ENCODE results near the gene CCDC191. TPM values are rescaled to one million over a fixed set of nuclear protein-coding genes. Genes with fewer than 3 reads are reported as not detected.
A peak's percentile ranks its signal among the peaks of the same experiment; 100 is the strongest.

Gene CCDC191
- polyA plus RNA-seq, 3 donors, result 0.48 to 2.9 (median 1.2) TPM

GRCh38 chr3:113947372-113948014 is 108.8 kb downstream of the CCDC191 start, which contains the start of gene ZDHHC23:
Gene ZDHHC23, plus strand, starts transcription at chr3:113948013. Its CDS starts 790 bp downstream, at chr3:113948803.
- intact Hi-C loops (cut with micrococcal nuclease), result no loop called here
- H3K27ac Mint-ChIP-seq, result no peak within 1 kb of the TSS
- H2AFZ ChIP-seq (ENCODE audit: insufficient read depth, low read depth, low read length, poor library complexity, severe bottlenecking), result peak within 1 kb of the TSS; percentile 85

GRCh38 chr3:113946831-113947230 is 109.5 kb downstream of the CCDC191 start:
- H3K36me3 ChIP-seq (replicated peaks in 1 of 2; ENCODE audit: control insufficient read depth in 1 of 2, insufficient read depth in 2 of 2, low read length in 2 of 2), result no peaks in the 10 kb centered on the region
- Mint-ChIP-seq H3K4me3 (peak overlapping the region; percentile 82 to 89), H3K9me3 (peaks cover 0 to 1% (median 0%) of the 10 kb centered on the region in 7 donors), H3K36me3 (peaks cover 0 to 3% of the 10 kb centered on the region in 2 donors), H3K27me3 (ENCODE audit: low read depth in 3 of 3) (peaks cover 11 to 28% (median 19%) of the 10 kb centered on the region in 3 donors), H3K27ac (peak overlapping the region in 1 of 7 donors; percentile 21), H3K4me1 (peaks cover 8% of the 10 kb centered on the region)
- no peak overlapping the region for H3K9ac ChIP-seq (ENCODE audit: insufficient read depth, low read length, poor library complexity, severe bottlenecking)
- H3K27ac ChIP-seq (ENCODE audit: low read depth in 1 of 2, low read length in 2 of 2), result no peak overlapping the region
- peak overlapping the region; percentile 85 for H2AFZ ChIP-seq (ENCODE audit: insufficient read depth, low read depth, low read length, poor library complexity, severe bottlenecking)
- no peaks in the 10 kb centered on the region for H3K79me2 ChIP-seq (ENCODE audit: insufficient read depth, low read length)
- H4K20me1 ChIP-seq (ENCODE audit: insufficient read depth, low read length), result no peaks in the 10 kb centered on the region
- peaks cover 9 to 15% of the 10 kb centered on the region in 2 donors for H3K4me1 ChIP-seq (ENCODE audit: control insufficient read depth in 1 of 2, insufficient read depth in 2 of 2, low read length in 2 of 2)
- H3K4me3 ChIP-seq (replicated peaks in 1 of 3; ENCODE audit: low read depth in 2 of 3, low read length in 3 of 3), result peak overlapping the region in 2 of 3 experiments; percentile 78 to 91
- WGBS (ENCODE audit: insufficient coverage), result 73% methylated on average over 1 of the region's 7 CpGs
- H3K27me3 ChIP-seq (ENCODE audit: control insufficient read depth in 2 of 2, insufficient read depth in 2 of 2, low read length in 2 of 2), result peaks cover 16 to 23% of the 10 kb centered on the region in 2 donors
- DNase-seq, result no peak
- no peaks in the 10 kb centered on the region for H3K9me3 ChIP-seq (replicated peaks in 1 of 2; ENCODE audit: control insufficient read depth in 1 of 2, insufficient read depth in 1 of 2, low read length in 2 of 2)
- peak overlapping the region; percentile 98 for H3K4me2 ChIP-seq (replicated peaks; ENCODE audit: extremely low read depth, low read length, poor library complexity, severe bottlenecking)
- TF ChIP-seq CTCF (IDR thresholded peaks at IDR 0.05), result no peak
- intact Hi-C loops (cut with micrococcal nuclease), result no loop called here

More at GRCh38 chr3:113947372-113948014, 108.8 kb downstream of the CCDC191 start, which contains the start of gene ZDHHC23:
- Histone ChIP-seq H3K4me3 (replicated peaks in 1 of 3; ENCODE audit: low read depth in 2 of 3, low read length in 3 of 3) (peak within 1 kb of the TSS; percentile 78 to 91 (median 81)), H3K27ac (ENCODE audit: low read depth in 1 of 2, low read length in 2 of 2) (no peak within 1 kb of the TSS), H3K36me3 (replicated peaks in 1 of 2; ENCODE audit: control insufficient read depth in 1 of 2, insufficient read depth in 2 of 2, low read length in 2 of 2) (no peaks in the 10 kb centered on the region), H3K27me3 (ENCODE audit: control insufficient read depth in 2 of 2, insufficient read depth in 2 of 2, low read length in 2 of 2) (peaks cover 16 to 23% of the 10 kb centered on the region in 2 donors), H3K4me2 (replicated peaks; ENCODE audit: extremely low read depth, low read length, poor library complexity, severe bottlenecking) (peak within 1 kb of the TSS; percentile 98), H3K9ac (ENCODE audit: insufficient read depth, low read length, poor library complexity, severe bottlenecking) (peak within 1 kb of the TSS; percentile 50), H3K4me1 (ENCODE audit: control insufficient read depth in 1 of 2, insufficient read depth in 2 of 2, low read length in 2 of 2) (peaks cover 9 to 15% of the 10 kb centered on the region in 2 donors), H4K20me1 (ENCODE audit: insufficient read depth, low read length) (no peaks in the 10 kb centered on the region), H3K9me3 (replicated peaks in 1 of 2; ENCODE audit: control insufficient read depth in 1 of 2, insufficient read depth in 1 of 2, low read length in 2 of 2) (no peaks in the 10 kb centered on the region), H3K79me2 (ENCODE audit: insufficient read depth, low read length) (no peaks in the 10 kb centered on the region)
- Mint-ChIP-seq H3K4me3 (peak within 1 kb of the TSS; percentile 82 to 89), H3K27me3 (ENCODE audit: low read depth in 3 of 3) (peaks cover 11 to 28% (median 17%) of the 10 kb centered on the region in 3 donors), H3K4me1 (peaks cover 8% of the 10 kb centered on the region), H3K36me3 (peaks cover 0 to 3% of the 10 kb centered on the region in 2 donors), H3K9me3 (peaks cover 0 to 2% (median 0%) of the 10 kb centered on the region in 7 donors)
- 0% methylated on average over 80 of the region's 80 CpGs for WGBS (ENCODE audit: insufficient coverage)
- no peak for TF ChIP-seq CTCF (IDR thresholded peaks at IDR 0.05)
- peak; percentile 28 to 57 (median 32) for DNase-seq
